Measurements from ENCODE around the gene CCDC15. TPM values are rescaled to one million over a fixed set of nuclear protein-coding genes. Genes with fewer than 3 reads are reported as not detected.

Gene CCDC15
- total and polyA plus RNA-seq, 2 experiments from 2014 or later = 2.9 to 3.3 TPM

DNA sequence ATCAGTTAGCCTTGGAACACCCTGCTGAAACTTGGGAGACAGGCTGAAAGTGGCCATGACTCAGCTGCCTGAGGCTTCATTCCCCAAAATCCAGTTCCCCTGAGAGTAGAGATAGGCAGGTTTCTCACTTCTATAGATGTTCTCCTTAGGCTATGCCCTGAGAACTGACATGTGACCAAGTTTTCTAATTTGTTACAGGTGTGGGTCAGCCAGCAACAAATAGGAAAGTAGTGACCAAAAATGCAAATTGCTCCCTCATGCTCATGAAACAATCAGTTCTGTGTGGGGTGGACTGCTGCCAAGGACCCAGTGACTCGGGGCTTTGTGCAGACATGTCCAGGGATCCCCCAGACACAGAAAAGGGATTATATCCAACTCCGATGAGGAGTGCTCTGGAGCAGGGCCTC is 7.3 kb upstream of the CCDC15 start (continued):
- TF ChIP-seq ZNF462 (CRISPR knock-in tag; IDR thresholded peaks at IDR 0.05) (no peak), NANOG (IDR thresholded peaks at IDR 0.05; ENCODE audit: borderline replicate concordance) (no peak), ZNF114 (CRISPR knock-in tag; IDR thresholded peaks at IDR 0.05) (no peak), CREB1 (CRISPR knock-in tag; IDR thresholded peaks at IDR 0.05; ENCODE audit: low read depth) (no peak), EZH2 (IDR thresholded peaks at IDR 0.05; ENCODE audit: low read depth, unreplicated experiment) (no peak), EZH2phosphoT487 (IDR thresholded peaks at IDR 0.05; ENCODE audit: unreplicated experiment) (no peak), POLR2AphosphoS5 (IDR thresholded peaks at IDR 0.05; ENCODE audit: low read depth) (no peak)
- TF ChIP-seq, protein P1, sequence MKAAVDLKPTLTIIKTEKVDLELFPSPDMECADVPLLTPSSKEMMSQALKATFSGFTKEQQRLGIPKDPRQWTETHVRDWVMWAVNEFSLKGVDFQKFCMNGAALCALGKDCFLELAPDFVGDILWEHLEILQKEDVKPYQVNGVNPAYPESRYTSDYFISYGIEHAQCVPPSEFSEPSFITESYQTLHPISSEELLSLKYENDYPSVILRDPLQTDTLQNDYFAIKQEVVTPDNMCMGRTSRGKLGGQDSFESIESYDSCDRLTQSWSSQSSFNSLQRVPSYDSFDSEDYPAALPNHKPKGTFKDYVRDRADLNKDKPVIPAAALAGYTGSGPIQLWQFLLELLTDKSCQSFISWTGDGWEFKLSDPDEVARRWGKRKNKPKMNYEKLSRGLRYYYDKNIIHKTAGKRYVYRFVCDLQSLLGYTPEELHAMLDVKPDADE (IDR thresholded peaks at IDR 0.05) = no peak
- TF ChIP-seq, protein P2, sequence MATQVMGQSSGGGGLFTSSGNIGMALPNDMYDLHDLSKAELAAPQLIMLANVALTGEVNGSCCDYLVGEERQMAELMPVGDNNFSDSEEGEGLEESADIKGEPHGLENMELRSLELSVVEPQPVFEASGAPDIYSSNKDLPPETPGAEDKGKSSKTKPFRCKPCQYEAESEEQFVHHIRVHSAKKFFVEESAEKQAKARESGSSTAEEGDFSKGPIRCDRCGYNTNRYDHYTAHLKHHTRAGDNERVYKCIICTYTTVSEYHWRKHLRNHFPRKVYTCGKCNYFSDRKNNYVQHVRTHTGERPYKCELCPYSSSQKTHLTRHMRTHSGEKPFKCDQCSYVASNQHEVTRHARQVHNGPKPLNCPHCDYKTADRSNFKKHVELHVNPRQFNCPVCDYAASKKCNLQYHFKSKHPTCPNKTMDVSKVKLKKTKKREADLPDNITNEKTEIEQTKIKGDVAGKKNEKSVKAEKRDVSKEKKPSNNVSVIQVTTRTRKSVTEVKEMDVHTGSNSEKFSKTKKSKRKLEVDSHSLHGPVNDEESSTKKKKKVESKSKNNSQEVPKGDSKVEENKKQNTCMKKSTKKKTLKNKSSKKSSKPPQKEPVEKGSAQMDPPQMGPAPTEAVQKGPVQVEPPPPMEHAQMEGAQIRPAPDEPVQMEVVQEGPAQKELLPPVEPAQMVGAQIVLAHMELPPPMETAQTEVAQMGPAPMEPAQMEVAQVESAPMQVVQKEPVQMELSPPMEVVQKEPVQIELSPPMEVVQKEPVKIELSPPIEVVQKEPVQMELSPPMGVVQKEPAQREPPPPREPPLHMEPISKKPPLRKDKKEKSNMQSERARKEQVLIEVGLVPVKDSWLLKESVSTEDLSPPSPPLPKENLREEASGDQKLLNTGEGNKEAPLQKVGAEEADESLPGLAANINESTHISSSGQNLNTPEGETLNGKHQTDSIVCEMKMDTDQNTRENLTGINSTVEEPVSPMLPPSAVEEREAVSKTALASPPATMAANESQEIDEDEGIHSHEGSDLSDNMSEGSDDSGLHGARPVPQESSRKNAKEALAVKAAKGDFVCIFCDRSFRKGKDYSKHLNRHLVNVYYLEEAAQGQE (IDR thresholded peaks at IDR 0.05; ENCODE audit: unreplicated experiment) = no peak
